ENCODE results near the gene POLR3GL. TPM values are rescaled to one million over a fixed set of nuclear protein-coding genes. Genes with fewer than 3 reads are reported as not detected.

The POLR3GL gene
- total RNA-seq, 1 donor from 2014 or later: 16.1 TPM

- no peak for TF ChIP-seq CTCF (conservative IDR thresholded peaks at IDR 0.05; ENCODE audit: low read depth, low read length)
- DNase-seq (ENCODE audit: low read depth): no peak
- peak overlapping the region; percentile 78 for H3K4me3 ChIP-seq (ENCODE audit: low read depth, low read length)
These were observed 2.9 kb upstream of the POLR3GL start for GRCh38 chr1:145961425-145962156.

GRCh38 chr1:145962157-145963102 lies 2.1 kb upstream of the POLR3GL start:
- H3K4me3 ChIP-seq (ENCODE audit: low read depth, low read length): peak overlapping the region; percentile 78
- no peak for TF ChIP-seq CTCF (conservative IDR thresholded peaks at IDR 0.05; ENCODE audit: low read depth, low read length)
- DNase-seq (ENCODE audit: low read depth): no peak

GRCh38 chr1:145963265-145964019 lies 1.0 kb upstream of the POLR3GL start:
- no peak for DNase-seq (ENCODE audit: low read depth)
- H3K4me3 ChIP-seq (ENCODE audit: low read depth, low read length): peak overlapping the region; percentile 86
- TF ChIP-seq CTCF (conservative IDR thresholded peaks at IDR 0.05; ENCODE audit: low read depth, low read length): no peak

- TF ChIP-seq CTCF (conservative IDR thresholded peaks at IDR 0.05; ENCODE audit: low read depth, low read length): no peak
- H3K4me3 ChIP-seq (ENCODE audit: low read depth, low read length): peak overlapping the region; percentile 86
- DNase-seq (ENCODE audit: low read depth): no peak
These were observed 742 bp downstream of the POLR3GL start for GRCh38 chr1:145965119-145965744.

GRCh38 chr1:145967288-145967687 lies 2.8 kb downstream of the POLR3GL start:
- no peak for DNase-seq (ENCODE audit: low read depth)
- TF ChIP-seq CTCF (conservative IDR thresholded peaks at IDR 0.05; ENCODE audit: low read depth, low read length): no peak
- no peak overlapping the region for H3K4me3 ChIP-seq (ENCODE audit: low read depth, low read length)

GRCh38 chr1:145972580-145972979 lies 8.1 kb downstream of the POLR3GL start:
- DNase-seq (ENCODE audit: low read depth): no peak
- H3K4me3 ChIP-seq (ENCODE audit: low read depth, low read length): no peak overlapping the region
- TF ChIP-seq CTCF (conservative IDR thresholded peaks at IDR 0.05; ENCODE audit: low read depth, low read length): no peak

All from epithelial cell of proximal tubule (primary cell).